ENCODE measurements around the gene CELF4.

Gene CELF4

DNA sequence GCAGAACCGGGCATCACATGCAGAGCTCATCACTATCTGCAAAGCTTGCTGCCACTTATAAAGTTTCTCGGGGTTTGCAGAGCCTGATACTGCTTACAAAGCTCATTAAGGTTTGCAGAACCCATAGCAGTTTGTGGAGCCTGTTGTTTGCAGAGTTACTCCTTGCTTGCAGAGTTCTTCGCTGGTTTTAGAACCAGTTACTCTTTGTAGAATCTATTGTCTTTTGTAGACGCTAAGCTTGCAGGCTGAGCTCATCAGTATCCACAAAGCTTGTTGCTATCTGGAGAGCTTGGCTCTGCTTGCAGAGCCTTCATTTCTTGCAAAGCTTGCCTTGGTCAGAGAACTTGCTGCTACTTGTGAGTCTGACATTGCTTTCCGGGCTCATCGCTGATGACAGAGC, 106.9 kb downstream of the CELF4 start:
- no peak for DNase-seq

DNA sequence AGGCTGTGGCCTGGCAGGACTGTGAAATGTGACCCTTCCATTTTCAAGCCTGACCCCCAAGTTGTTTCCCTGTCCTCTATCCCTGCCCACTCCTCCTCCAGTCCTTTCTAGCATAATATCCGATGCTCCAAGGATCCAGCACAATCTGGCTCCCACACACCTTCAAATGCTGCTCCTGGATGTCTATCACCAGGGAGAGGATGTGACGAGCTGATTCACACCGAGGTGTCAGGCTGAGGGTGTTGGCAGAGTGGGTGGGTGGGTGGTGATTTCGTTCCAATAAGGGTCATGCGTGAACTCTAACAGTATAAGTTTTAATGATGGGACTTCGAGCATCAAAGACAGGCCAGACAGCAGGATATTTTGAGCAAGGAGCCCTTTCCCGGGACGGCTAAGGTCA, 107.8 kb downstream of the CELF4 start:
- DNase-seq, result no peak

DNA sequence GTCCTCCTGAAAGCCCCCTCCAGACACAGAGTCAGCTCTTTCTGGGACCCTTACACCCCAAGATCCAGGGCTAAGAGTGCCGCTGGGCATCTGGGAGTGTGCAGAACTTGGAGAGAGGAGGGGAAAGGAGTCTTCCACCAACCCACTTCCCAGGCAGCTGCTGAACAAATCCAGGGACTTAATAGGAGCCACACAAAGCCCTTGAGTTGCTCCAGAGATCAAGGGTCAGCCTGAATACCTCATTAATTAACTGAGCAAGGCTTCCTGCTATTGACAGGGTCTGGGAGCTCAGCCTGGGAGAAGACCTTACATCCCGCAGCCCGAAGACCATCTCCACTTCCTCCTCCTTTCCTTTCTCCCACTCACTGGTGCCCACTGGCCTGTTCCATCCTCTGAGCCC, 108.3 kb downstream of the CELF4 start:
- no peak for DNase-seq

DNA sequence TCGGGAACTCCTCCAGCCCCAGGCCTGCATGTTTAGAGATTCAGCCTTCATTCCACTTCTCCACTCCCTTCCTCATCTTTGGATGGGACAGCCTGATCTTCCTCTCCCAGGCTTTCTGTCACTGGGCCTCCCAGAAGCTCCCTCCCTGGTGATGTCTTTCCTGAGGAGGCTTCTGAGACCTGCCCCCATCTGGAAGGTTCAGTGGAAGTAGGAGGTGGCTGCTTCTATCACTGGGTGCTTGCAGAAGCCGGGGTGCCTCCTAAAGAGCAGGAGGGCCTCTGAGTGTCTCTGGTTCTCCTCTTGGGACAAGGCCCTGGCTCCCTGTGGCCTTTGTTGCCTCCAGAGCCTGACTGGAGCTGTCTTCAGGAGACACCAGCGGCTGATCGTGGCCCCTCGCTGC, 108.7 kb downstream of the CELF4 start:
- DNase-seq, result no peak

DNA sequence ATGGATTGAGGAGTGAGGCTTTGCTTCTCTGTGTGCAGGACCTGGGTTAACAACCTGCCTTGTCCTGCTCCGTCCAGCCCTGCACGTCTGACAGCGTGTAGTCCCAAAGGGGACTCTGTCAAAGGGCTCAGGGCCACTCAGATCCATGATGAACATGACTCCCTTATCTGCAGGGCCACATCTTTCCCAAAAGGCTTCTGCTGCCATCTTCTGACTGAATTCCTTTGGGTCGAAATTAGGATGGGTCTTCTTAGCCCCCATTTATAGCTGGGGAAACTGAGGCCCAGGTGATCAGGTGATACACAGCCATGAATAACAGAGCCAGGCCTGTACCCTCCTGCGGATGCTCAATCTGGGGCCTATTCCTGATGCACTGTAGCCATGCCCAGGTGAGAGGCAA, 109.2 kb downstream of the CELF4 start:
- DNase-seq, result no peak

DNA sequence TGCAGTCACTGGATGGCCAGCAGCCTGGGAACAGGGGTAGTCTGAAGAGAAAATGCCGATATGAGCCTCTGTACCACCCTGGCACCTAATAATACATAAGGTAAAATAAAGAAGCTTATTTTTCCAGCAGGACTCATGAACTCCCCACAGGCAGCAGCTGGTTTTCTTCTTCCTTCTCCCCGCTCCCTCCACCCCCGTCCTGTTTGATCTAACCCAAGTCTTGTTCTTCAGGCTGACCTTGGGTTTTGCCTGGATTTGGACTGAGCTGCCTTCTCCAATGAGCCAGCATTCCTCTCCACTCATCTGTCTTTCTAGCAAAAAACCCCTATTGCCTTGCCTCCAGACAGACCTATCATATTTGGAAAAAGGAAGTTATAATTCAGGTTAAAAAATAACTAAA, 111.8 kb downstream of the CELF4 start:
- no peak for DNase-seq

DNA sequence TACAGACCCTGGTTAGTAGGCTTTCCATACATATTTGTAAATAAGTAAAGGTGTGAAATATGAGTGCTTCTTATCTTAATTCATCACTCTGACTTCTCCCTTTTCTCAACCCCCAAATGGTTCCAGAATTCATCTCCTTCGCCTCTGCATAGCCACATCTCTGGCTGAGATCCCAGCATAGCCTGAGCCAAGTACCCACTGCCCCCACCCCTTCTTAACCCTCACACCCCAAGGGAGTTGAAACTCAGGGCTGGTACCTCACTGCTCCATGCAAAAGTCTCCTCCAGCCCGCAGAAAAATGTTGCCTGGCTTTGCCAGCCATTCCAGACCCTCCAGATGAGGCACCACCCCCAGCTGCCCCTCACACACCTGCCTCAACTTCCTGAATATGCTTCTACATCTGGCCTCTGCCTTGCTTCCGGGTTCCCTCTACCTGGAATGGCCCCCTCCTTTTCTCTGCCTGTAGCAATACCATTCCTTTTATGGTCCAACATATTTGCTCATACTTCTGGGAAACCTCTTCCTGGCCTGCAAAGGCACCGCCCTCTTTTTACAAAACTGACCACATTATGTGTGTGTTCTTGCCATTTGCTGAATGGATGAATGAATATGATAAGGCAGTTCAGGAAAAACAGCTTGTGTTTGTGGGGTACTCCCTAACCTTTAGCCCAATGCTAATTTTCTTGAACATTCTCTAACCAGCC, 112.8 kb downstream of the CELF4 start:
- no peak for DNase-seq

DNA sequence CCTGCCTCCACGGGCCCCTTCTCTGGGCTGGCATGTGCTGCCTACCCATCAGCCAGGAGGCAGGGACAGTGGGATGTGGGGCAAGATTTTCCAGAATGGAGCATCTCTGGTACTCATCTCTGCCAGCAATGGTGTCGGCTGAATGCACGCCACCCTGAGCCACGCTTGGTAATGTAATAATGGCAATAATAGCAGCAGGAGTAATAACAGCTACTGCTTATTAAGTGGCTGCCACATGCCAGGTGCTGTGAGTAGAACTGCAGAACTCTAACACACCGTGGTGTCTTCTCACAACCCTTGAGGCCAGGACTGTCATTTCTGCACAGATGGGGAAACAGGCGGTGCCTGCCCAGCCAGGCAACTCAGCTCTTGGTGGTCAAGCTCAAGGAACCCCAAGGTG, 113.6 kb downstream of the CELF4 start:
- no peak for DNase-seq

DNA sequence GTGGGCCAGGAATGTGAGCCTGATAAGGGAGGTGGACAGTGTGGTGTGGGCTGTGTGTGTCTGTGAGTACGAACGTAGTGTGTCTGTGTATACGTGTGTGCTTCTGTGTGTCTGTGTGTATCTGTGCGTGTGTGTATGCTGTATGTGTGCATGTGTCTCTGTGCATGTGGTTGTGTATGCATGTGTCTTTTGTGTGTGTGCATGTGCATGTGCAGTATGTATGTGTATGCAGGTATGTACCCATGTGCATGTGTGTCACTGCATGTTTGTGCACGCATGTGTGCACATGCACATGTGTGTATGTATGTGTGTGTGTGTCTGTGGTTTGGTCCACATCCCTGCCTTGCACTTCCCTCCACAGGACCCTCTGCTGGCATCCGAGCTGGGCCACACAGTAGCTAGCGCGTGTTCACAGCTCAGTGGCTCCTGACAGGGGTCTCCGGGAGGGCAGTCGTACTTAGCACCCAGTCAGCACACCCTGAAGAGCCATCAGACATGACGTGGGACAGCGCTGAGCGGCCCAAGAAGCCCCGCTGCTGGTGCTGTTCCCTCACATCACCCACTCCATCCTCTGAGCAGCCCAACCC, 114.3 kb downstream of the CELF4 start:
- DNase-seq, result no peak

DNA sequence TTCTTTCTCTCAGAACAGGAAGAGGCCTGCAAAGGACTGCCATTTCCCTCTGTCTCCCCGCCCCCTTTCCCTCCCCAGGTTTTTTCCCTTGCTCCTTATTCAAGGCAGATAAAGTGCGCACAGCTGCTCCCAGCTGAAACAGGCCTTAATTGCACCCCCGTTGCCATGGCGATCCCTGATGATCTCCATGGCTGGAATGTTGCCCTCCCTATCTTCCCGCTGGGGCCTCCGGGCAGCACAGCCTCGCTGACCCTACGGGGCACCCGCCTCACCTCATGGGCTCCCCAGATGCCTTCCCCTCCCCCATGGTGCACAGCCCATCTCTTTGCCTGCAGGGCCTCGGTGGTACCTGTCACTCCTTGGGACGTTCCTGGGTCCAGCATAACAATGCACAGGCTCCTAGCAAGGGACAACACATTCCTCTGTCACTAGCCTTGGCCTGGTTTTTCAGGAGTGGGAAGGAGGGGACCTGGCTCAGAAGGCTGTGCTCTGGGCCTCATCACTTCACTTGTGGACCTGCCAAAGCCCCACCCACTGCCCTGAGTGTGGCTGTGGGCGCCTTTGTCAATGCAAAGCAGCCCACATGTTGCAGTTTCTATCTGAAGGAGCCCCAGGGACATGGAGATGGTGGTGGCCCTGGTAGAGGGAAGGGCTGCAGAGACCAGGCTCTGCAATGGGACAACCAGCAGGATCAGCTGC, 115.0 kb downstream of the CELF4 start:
- no peak for DNase-seq

DNA sequence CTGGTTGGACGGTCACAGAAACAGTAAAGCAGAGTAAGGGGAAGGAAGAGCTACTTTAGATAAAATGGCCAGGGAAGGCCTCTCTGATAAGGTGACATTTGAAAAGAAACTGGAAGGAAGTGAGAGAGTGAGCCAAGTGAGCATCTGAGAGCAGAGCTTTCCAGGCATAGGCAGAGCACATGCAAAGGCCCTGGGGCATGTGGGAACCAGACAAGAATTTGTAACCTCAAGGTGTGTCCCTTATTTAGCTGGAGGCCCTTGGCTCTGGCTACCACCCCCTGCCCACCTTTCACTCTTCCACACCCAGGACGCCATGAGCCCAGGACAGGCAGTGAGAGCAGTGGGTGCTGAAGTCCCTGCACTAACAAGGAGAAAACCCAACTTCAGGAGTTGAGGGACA, 116.0 kb downstream of the CELF4 start:
- DNase-seq, result no peak

DNA sequence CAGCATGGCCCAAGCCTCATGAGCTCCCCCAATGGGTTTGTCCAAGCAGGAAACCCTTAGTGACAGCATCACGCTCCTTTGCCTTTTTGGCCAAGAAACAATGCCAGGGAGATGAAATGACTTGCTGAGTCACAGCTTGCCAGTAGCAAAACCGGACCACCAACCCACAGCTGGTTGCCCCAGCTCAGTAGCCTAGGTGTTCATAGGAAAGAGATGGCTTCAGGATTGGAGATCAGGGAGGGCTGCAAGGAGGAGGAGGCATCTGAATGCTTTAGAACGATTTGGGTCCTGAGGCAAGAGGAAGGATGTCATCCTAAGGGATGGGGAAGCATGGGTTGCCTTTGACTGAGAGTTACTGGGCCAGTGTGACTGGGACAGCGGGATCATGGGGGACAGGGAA, 116.7 kb downstream of the CELF4 start:
- DNase-seq, result no peak

DNA sequence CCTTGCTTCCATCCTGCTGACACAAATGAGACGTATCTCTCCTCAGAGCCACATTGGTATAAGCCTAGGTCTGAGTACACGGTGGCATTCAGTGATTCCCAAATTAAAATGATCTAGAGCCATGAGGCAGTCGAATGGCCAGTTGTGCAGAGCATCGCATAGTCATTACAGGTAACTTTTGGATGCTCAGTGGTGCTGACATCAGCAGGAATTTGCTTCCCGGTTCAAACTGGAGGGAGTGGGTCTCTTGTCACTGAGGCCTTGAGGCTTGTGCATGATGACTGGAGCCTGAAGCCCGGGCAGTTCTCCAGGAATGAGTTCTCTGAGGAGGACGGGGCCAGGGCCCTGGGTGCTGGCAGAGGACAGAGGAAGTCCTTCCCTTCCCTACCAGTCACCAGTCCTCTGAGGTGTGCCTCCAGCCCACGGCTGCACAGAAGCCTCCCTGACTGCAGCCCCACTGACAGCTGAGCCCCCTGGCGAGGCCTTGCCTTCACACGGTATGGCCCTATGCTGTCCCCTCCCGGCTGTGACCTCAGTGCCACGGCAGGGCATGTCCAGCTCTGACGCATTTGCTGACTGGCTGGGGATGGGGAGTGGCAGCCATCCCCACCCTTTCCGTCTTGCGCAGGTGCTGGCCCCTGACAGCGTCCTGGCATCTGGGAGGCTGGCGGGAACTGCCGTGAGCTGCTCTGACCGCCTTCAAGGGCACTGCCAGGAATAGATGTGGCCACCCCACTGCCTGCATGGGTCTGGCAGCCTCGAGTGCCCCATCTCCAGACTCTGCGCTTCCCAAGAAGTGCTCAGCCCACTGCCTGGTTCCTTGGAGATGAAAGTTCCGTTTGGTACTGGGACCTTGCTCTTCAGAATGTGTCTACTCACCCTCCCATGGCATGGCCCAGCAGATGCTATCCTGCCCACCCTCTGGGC, 117.4 kb downstream of the CELF4 start:
- no peak for DNase-seq

DNA sequence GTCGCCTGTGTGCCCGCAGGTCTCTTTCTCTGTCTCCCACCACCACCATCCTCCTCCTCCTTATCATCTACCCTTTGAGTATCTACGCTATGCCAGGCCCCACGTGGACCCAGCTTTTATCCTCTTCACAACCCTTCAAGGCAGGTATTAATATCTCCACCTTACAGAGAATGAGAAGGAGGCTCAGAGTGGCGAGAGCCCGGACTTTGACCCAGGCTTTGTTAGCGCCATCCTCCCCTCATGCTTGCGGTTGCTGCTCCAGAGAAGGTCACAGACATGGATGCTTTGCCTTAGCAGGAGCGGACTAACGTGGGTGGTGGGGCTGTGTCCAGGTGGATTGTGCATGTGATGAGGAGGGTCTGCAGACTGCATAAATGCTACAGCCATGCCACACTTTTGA, 119.8 kb downstream of the CELF4 start:
- DNase-seq, result no peak

DNA sequence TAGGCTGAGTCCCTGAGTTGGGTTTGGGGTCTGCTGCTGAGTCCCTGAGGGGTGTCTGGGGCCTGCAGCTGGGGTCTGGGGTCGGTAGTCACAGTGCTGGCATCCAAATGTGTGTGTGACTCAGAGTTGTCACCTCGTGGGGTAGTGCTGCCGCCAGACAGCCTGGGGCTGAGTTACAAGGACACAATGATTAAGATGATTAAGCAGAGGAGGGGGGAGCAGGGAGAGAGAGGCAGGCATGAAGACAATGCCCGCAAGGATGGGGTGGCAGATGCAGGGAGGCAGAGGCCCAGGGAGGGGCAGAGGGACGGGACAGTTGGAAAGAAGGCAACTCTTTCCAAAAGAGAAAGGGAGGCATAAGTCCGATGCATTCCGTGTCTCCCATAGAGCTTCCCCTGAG, 120.2 kb downstream of the CELF4 start:
- DNase-seq, result no peak

DNA sequence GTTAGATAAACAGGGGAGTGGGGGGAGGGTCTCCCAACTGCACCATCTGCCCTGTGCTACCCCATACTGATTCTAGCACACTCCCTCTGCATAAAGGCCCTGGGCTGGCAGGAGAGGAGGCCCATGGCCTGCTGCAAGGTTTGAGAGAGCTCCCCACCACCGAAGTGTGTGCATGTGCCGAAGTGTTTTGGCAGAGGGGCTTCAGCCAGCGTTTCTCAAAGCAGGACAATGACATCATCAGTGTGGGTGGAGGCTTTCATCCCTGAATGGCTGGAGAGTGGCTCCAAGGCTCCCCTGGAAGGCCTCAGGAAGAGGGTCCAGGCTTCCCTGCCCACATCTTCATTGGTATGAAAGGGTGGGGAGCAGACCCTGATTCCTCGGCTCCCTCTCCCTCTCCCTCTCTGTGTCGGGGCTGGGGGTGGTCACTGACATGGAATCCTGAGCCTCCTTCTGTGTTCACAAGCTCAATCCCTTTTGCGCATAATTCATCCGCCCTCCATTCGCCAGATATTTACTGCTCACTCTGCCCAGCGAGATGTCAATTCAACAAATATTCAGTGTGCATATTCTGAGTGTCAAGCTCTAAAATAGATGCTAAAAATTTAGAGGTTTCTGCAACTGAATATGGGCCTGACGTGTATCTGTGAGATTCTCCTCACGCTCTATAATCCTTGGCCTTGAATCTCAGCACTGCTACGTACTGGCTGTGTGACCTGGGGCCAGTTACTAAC, 122.1 kb downstream of the CELF4 start:
- DNase-seq, result no peak

DNA sequence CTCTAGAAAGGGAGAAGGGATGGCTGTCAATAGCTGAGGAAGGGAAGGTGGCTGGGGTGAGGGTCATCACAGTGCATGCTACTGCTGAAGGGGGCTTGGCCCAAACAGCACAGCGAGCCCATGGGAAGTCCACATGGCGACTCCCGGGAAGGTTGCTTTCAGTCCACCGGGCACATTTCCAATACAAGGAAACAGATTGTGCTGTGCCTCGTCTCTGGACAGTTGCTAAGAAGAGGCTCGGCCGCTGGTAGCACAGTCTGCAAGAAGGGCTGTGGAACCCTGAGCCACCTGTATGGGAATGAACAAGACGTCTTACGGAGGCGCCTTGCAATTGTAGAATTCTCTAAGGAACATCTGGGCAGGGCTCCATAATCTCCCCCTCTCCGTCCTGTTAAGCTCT, 123.1 kb downstream of the CELF4 start:
- no peak for DNase-seq

DNA sequence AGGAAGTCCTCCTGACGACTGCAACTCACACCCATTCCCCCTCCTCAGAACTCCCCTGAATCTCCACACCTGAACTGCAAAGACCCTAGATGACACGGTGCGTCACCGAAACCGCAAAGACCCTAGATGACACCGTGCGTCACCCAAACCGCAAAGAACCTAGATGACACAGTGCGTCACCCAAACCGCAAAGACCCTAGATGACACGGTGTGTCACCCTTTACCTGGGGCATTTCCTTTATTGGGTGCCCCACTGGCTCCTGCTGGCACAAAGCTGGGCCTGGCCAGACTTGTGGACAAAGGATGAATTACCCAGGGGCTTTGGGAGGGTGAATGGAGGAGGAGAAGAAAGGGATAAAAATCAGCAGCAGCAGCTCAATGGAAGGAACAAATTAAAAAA, 123.8 kb downstream of the CELF4 start:
- no peak for DNase-seq

DNA sequence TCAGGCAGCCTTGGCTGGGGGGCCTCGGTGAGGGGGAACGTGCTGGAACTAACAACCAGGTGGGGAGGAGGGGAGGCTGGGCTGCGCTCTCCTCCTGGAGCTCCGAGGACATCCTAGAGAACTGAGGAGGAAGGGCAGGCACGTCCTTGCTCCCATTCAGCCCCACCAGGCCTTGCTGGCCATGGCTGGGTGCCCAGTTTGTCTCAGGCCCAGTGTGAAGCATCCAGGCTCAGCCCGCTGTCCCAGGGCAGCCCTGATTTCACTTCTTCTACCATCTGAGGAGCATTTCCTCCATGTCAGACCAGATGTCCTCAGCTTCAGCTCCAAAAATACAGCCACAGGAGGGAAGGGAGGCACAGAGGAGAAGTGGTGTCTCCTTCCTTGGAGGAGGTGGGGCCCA, 125.4 kb downstream of the CELF4 start:
- no peak for DNase-seq

DNA sequence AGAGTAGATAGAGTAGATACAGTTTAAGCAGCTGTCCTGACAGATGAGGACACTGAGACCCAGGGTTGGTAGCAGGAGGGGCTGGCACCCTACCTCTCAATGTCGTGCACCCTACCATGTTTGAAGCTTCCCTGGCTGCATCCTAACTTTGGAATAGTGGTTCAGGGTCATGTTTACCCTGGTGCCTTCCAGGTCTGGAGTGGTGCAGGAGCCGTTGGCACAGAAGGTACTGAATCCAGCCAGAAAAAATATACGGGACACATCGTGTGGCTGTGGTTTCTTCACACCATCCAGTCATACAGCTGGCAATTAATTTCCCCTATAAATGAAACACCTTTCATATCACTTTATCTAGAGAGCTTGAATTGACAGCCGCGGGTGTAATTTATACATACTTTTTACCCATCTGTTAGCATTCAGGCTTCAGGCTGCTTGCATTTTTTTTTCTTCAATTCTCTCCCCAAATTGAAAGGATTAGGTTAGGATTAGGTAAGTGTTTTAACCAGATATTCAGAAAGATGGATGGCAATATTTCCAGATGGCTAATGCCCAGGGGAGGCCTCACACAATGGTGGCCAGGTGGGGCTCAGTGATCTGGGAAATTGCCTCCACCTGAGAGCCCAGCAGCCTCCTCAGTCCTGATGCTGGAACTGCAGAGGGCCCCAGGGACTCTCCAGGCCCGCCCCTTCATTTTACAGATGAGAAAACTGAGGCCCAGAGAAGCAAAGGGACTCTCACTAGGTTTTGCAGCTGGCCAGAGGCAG, 127.0 kb downstream of the CELF4 start:
- DNase-seq, result no peak

DNA sequence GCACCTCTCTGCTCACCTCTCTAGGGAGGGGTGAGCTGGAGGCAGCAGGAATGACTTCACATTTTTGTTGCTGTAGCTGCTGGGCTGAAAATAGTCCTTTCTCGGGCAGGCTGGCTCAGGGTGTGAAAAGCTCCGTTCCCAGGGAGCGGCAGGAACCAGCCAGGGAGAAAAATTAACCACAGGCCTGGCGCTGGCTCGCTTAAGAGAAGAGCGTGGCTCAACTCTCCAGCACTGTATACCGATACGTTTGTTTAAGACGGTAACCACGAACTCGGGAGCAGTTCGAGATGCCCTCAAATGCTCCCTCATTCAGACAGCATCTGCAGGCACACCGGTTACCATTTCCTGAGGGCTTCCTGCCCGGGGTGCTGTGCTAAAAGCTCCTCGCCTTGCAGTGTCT, 129.6 kb downstream of the CELF4 start:
- no peak for DNase-seq

Measured in stimulated activated naive CD4-positive, alpha-beta T cell (primary cell).